Activated T-cell treated with anti-CD3 and anti-CD28 coated beads for 4 hours (primary cell): ENCODE data around the gene TARBP1.

Source experiments
- DNase-seq: peaks from one replicate; pipeline ENCODE4 v3.0.0-alpha.2; 2020

TARBP1 gene

DNA sequence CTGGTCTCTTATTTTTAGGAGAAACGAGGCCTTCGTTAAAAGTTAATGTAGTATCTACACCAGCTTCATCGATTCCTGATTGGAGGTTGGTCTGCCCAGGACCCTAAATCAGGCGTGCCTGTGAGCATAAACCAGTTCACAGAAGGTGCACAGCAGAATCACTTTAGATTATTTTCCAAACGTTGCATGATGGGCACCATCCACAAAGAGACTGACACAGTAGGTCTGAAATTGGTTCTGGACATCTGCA is 256 bp upstream of the TARBP1 start:
- no peak for DNase-seq

DNA sequence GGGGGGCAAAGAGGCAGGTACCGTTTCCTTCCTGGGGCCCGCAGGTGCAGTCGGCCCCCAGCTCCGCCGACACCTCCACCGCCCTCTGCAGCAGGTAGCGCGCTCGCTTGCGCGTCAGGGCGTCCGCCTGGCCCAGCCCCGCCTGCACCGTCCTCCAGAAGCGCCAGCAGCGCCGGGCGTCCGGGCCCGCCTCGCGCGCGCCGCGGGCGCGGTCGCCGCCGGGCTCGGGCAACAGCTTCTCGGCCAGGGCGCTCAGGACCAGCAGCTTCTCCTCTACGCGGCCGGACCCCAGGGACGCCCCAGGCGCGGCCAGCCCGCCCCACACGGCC is 863 bp downstream of the TARBP1 start:
- peak; percentile 60 for DNase-seq

DNA sequence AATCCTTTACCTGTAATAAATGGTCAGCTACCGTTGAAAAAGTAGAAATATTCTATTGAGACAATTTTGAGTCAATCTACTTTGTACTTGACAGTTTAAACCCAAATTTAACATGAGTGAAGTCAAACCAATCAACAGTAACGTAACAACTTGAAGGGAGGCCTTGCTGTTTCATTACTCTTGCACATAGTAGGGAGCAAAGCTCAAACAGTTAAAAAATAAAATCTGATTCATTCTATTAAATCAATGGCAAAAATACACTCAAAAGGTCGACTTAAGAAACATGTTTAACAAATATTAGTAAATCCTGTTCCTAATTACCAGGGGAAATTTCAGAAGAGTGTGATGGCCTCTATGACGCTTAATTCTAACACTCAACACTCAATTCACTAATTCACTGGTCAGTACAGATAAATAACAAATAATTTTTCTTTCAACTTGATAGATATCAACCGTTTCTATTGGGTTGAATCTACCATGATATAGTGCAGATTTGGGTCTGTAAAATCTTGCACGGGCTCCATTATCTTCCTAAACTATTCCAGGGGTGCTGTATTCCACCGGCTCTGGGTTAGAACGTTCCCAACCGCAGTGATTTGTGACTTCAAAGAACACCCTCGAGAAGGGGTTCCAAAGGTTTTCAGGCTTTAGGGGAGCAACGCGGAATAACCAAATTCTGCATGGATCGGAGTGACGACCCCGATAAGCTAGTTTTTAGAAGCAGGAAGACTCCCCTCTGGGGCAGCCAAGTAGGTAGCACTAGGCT is 1.4 kb downstream of the TARBP1 start:
- no peak for DNase-seq

DNA sequence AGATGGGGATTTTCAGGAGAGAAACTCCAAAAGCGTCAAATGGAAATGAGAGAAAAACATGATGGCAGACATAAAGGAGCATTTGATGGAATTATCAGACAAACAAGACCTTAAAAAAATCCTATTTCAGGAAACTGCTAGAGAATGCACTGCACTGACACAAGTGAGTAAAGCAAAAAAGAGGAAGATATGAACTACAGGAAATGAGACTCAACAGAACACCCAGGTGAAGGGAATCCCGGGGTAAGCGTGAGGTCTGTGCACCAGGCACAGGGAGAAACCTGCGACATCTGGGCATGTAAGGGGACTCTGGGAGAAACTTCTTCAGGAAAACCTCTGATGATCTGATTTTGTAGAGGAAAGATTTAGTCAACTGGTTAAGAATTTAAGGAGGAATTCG is 2.8 kb downstream of the TARBP1 start:
- DNase-seq = no peak

DNA sequence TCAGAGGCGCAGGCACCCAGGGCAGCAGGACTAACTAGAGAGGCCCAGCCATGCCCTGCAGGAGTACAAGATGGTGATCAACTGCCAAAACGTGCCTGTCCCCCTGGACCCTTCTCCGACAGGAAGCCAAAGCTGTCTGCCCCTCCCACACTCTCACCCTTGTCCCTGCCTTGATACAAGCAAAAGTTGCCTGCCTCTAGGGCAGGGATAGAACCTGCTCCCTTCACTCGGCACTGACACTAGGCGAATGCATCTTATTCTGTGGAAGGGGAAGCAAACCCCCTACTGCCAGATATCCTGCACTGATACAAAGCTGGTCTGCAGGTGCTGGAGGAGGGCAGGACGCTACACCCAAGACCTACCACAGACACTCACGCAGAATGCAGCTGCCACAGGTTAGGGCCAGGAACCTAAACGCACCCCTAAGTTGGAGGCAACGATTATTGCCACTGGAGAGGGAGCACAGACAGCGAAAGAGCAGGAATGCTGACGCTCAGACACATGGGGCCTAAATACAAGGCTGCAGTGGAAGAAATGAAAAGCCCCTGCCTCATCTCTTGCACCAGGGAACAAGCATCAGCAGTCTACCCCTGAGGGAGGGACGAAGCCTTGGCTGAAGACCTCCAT is 3.7 kb downstream of the TARBP1 start:
- no peak for DNase-seq

GRCh38 chr1:234474375-234474774 is 4.6 kb downstream of the TARBP1 start:
- DNase-seq = no peak

DNA sequence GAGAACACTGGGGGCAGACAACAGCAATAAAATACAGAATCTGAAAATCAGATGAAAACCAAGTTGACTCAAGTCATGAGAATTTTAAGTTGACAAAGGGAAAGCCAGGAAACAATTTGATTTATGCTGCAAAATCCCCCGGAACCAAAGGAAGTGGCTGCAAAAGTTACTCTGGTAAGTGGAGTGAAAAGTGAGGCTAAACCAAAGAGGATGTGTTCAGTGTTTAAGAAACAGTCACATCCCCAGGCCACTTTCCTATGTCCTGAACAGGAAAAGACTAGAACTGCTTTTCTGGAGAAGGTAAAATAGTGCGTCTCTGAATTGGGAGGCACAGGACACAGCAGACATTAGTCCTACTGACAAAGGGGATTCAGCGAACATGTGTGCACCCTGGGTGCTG is 5.9 kb downstream of the TARBP1 start:
- no peak for DNase-seq

DNA sequence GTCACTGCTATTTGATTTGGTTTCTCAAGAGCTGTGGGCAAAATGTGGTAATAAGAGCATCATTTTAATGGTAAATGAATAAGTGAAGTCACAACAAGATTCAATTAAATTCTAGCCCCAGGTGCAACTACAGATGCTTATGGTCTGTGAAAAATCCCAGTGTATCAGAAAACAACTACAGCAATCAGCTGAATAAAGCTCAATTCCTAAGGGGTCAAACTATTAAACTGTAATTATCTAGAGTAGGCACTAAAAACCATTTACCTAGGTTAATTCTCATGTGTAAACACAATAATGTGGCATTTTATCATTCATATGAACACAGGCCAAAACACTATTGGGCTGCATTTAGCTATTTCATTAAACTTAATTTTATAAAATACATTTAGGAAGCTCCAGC is 9.6 kb downstream of the TARBP1 start:
- no peak for DNase-seq

DNA sequence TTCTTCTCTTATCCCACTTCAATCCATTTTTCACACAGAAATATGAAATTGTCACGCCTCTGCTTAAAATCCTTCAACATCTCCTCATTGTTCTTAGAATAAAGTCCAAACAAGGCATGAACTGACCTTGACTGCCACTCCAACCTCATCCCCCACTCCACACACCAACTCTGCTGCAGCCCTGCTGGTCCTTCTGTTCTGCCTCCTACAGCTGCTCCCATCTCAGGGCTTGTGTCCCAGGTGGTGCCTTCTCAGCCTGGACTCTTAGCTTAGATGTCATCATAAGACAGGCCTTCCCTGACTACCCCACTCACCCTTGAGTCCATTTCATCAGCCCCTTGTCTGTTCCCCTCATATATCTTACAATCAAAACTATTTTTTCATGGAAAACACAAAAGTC is 10.4 kb downstream of the TARBP1 start:
- no peak for DNase-seq

GRCh38 chr1:234467821-234468220 is 11.2 kb downstream of the TARBP1 start:
- no peak for DNase-seq

DNA sequence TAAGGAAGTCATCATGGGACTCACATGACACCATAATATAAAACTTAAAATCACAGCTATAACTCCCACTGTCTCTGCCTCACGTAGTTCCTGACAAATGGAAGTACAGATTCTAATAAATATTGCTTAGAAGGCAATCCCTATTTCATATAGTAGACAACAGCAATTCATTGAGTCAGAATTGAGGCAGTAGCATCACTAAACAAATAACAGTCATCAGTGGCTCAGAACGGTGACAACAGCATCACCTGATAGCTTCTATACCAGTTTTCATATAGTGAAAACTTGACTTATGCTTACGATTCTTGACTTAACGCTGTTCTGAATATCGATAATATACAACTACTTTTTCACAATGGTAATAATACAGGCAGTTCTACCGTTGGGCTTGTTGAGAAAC is 12.0 kb downstream of the TARBP1 start:
- DNase-seq = no peak

DNA sequence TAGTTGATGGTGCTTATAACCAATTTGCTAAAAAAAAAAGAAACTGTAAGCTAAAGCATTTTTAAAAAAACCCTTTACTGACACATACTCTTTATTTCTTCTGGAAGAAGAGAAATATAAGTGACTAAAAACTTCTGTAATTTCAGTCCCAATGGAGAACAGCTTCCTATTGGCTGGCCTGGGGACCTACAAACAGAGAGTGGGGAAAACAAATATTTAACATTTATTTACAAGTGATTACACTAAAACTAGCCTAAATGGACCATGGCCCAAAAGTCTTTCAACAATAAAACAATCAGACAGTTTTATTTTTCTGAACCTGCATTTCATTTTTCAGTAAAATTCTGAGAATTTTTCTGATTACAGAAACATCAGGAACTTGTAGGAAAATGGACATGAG is 15.2 kb downstream of the TARBP1 start:
- DNase-seq = no peak

- DNase-seq = no peak
Measured at GRCh38 chr1:234460652-234461051, 18.3 kb downstream of the TARBP1 start.

DNA sequence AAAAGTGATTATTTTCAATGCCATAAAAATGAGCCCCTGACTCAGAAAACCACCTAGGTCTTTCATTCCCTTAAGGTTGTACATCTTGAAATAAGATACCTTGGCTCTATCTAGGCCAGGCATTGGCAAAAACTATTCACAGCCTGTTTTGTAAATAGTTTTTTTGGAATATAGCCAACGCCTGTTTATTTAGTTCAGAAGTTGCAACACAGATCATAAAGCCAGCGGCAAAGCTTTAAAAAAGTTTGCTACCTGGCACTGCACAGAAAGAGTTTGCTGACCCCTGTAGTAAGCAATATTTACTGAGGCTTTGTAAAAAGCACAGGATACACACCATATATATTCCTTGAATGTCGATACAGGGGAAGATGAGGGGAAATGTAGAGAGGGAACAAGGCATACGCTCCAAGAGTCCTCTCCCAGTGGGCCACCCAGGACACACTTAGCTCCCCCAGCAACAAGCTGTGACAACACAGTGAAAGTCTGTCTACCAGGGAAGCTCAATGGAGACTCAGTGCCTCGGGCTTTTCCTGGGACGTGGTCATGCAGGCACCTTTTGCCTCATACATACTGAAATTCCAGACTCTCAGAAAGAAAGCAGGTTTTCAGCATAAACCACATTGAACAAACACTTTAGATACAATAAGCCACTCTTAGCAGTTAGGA is 20.5 kb downstream of the TARBP1 start:
- DNase-seq = no peak

GRCh38 chr1:234454926-234455325 is 24.1 kb downstream of the TARBP1 start:
- DNase-seq = no peak

GRCh38 chr1:234452406-234452965 is 26.5 kb downstream of the TARBP1 start:
- DNase-seq = no peak

DNA sequence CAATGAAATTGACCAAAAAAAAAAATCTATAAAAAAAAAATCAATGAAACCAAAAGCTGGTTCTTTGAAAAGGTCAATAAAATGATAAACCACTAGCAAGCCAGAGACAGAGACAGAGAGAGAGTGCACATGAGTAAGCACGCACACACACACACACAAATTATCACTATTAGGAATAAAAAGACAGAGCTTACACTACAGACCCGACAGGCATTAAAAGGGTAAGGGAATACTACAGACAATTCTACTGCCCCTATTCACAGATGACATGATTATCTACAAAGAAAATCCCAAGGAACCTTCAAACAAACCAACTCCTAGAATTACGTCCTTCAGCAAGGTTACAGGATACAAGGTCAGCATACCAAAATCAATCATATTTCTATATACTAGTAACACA is 38.6 kb downstream of the TARBP1 start:
- no peak for DNase-seq

DNA sequence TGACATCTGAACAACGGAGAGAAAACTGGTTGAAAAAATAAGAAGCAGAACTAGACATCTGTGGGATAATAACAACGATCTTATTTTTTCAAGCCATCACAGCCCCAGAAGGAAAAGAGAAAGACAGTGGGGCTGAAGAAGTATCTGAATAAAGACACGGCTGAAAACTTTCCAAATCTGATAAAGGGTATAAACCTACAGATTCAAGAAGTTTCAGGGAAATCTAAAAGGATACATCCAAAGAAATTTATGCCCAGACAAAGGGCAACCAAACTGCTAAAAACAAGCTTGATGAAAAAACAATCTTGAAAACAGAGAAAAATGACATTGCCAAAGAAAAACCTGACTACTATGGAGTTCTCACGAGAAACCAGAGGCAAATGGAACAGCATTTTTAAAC is 40.4 kb downstream of the TARBP1 start:
- no peak for DNase-seq

GRCh38 chr1:234437423-234438171 is 41.4 kb downstream of the TARBP1 start:
- DNase-seq = no peak

DNA sequence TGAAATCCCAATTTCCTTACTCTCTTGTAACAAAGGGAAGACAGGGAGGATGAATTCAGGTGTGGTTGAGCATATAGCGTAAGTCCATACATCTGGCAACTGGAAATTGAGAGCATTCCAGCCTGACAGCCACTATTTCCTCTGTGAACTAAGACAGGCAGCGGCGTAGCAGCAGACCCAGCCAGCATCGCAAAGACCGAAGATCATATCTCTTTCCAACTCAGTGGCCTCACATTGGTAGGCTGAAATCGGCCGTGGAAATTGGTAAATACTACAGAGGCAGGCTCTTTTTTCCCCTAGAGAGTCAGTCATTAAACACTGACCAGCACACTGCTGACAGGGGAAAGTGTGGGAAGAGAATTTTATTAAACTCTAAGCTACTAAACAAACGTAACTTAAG is 43.4 kb downstream of the TARBP1 start:
- DNase-seq = no peak

DNA sequence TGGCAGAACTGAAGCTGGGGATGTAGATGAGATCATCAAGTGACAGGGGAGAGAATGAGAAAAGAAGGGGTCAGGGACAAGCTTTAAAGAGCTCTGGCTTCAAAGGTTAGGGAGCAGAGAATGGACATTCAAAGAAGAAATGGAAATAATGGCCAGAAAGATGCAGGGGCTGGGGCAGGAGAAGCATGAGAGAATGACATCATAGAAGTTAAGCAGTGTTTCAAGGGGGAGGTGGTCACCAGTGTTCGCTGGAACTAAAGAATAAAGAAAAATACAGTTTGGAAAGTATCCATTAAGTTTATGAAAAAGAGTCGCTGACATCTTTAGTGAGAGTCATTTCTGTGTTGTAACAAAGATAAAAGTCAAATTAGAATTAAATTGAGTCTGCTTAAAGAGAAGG is 44.3 kb downstream of the TARBP1 start:
- no peak for DNase-seq

- DNase-seq = no peak
Measured at GRCh38 chr1:234433563-234434285, 45.3 kb downstream of the TARBP1 start.

DNA sequence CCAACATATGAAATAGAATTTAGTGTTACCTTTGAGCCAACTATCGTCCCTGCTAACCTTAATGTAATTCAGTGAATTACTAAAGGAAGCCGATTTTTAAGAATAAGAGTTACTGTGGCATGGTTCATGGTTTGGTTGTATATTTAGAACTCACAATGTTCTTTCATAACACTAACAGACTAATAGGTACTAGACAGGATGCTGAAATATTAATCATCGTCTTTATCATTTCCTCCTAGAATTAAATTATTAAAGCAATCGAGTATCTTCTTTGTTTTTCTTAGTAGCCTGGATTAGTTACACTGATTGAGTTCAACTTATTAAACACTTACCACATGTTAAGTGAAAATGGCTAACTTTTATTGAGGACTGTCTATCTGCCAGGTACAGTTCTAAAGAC is 47.7 kb downstream of the TARBP1 start:
- DNase-seq = no peak
